ENCODE measurements around the gene GPX4. TPM values are rescaled to one million over a fixed set of nuclear protein-coding genes. Genes with fewer than 3 reads are reported as not detected.

Gene GPX4
- total RNA-seq, 1 donor from 2014 or later: 115 TPM

DNA sequence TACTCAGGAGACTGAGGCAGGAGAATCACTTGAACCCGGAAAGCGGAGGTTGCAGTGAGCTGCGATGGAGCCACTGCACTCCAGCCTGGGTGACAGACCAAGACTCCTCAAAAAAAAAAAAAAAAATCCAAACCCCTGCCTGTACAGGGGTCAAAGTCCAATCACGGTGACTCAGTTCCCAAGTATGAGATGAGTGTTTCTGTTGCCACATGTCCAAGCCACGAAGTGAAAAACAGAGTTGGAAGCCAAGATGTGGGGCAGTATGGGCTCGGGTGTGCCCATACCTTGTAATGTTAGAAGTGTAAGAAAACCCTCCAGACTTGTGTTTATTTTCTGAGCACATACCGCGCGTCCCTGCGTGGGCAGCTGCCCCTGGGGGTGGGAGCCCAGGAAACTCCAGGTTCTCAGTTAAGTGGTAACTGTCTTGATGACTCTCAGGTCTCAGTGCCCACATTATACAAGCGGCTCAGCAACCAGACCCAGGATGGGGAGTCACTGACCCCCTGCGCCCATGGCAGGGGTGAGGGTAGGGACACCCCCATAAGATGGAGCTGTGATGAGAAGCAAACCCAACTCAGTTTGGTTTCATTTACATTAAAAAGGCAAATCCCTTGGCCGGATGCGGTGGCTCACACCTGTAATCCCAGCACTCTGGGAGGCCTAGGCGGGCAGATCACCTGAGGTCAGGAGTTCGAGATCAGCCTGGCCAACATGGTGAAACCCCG is 1.2 kb upstream of the GPX4 start:
- intact Hi-C loops (cut with micrococcal nuclease): loop anchor here (1.0 to 5.0 kb wide), 2 partner anchors 7 to 305 kb away; partner anchors contain the start of genes POLR2E and PTBP1

DNA sequence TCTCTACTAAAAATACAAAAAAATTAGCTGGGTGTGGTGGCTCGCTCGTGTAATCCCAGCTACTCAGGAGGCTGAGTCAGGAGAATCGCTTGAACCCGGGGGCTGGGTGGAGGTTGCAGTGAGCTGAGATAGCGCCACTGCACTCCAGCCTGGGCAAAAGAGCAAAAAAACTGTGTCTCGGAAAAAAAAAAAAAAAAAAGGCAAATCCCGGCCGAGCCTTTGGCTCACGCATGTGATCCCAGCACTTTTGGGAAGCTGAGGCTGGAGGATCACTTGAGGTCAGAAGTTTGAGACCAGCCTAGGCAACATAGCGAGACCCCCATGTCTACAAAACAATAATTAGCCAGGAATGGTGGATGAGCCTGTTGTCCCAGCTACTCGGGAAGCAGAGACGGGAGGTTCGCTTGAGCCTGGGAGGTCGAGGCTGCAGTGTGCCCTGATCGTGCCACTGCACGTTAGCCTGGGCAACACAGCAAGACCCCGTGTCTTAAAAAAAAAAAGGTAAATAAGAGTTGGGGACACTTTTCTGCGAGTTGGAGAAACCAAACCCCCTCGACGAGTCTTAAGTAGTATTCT is 574 bp upstream of the GPX4 start:
- intact Hi-C loops (cut with micrococcal nuclease): loop anchor here (1.0 to 5.0 kb wide), 2 partner anchors 8 to 306 kb away; partner anchors contain the start of genes POLR2E and PTBP1

DNA sequence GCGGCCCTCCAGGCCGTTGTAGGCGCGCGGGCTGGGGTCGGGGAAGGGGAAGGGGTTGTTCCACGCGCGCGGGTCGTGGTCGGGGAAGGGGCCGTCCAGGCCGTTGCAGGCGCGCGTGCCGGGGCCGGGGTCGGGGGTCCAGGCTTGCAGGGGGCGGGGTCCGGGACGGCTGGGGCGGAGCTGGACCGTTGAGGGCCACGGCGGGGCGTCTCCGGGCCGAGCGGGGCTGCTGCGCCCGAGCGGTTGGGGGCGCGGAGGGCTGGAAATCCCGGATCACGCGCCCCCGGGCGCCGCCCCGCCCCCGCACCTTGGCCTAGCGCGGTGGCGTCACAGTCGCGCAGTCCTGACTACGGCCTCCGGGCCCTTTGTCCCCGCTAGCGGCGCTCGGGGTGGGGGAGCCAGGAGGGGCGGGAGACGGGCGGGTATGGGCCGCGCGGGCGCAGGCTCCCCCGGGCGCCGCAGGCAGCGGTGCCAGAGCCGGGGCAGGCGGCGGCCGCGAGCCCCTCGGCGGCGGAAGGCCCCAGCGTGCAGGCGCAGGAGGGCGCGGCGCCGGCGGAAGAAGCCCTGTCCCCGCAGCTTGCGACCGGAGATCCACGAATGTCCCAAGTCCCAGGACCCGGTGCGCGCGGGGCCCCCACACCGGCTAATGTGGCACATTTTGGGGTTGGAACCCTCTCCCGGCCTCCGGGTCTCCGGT is 665 bp downstream of the GPX4 start:
- intact Hi-C loops (cut with micrococcal nuclease): loop anchor here (5.0 kb wide), 1 partner anchor 307 kb away; the partner anchor contains the start of gene PTBP1

DNA sequence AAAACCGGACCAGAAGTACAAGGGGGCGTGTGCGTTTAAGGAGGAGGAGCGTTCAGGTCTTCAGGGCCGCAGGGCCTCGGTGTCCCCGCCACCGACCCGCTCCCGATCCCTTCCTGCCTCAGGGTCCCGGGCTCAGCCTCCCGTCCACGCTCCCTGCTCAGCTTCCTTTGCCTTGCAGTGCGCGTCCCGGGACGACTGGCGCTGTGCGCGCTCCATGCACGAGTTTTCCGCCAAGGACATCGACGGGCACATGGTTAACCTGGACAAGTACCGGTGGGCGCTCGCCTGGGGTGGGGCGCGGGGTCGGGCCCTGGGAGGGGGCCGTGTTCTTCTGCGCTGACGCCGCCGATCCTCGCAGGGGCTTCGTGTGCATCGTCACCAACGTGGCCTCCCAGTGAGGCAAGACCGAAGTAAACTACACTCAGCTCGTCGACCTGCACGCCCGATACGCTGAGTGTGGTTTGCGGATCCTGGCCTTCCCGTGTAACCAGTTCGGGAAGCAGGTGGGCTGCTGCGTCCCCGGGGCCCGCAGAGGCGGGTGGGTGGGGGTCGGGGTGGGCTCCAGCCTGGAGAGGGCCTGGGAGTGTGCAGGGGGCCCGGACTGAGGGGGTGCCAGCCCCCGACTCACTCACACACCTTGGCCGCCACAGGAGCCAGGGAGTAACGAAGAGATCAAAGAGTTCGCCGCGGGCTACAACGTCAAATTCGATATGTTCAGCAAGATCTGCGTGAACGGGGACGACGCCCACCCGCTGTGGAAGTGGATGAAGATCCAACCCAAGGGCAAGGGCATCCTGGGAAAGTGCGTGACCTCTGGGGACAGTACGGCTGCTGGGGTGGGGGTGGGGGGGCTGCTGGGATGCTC is 1.4 kb downstream of the GPX4 start:
- intact Hi-C loops (cut with micrococcal nuclease): no loop called here

DNA sequence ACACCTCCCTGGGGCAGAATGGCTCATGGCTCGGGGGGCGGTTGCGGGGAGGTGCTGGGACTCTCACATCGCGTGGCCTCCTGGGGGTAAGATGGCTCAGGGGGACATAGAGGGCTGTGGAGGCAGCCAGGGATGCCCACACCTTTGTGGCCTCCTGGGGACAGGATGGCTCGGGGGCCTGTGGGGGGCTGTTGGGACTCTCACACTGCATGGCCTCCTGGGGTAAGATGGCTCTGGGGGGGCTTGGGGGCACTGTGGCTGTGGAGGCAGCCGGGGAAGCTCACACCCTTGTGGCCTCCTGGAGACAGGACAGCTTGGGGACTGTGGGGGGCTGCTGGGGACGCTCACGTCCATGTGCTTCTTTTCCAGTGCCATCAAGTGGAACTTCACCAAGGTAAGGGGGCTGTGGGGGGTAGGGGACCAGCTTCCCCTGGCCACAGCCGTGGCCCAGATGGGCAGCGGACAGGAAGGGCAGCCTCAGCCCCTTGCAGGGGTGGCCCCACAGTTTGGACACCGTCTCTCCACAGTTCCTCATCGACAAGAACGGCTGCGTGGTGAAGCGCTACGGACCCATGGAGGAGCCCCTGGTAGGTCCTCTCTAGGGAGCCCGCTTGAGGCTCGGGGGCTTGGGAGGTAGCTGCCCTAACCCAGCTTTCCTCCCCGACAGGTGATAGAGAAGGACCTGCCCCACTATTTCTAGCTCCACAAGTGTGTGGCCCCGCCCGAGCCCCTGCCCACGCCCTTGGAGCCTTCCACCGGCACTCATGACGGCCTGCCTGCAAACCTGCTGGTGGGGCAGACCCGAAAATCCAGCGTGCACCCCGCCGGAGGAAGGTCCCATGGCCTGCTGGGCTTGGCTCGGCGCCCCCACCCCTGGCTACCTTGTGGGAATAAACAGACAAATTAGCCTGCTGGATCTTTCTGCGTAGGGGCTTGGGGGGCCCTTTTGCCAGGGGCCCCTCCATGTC is 2.4 kb downstream of the GPX4 start:
- intact Hi-C loops (cut with micrococcal nuclease): no loop called here

- intact Hi-C loops (cut with micrococcal nuclease): no loop called here
These were observed 3.3 kb downstream of the GPX4 start for GRCh38 chr19:1106841-1107660.

DNA sequence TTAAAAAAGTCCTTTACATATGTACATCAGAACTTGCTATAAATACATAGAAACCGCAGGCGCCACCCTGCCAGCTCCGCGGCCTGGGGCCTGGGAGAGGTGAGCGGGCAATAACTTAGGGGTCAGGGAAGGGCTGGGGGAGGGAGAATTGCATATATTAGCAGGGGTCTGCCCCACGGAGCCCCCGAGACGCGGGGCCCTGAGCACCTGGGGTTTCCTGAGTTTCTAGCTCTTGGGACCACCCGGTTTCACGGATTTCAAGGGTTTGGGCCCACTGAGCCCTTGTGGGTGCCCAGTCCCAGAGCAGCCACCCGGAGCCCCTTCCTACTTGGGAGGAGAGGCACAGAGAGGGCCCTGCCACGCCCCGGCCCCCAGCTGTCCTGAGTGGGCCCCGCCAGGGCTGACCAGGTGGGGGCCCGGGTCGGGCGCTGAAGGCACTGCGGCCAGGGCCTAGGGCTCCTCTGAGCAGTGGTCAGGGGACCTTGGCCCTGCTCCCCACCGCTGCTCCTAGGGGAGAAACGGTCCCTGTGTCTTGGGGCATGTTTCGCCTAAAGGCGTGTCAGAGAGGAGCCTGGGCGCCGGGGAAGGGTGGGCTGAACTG is 4.0 kb downstream of the GPX4 start:
- intact Hi-C loops (cut with micrococcal nuclease): no loop called here

- intact Hi-C loops (cut with micrococcal nuclease): no loop called here
These were observed 4.7 kb downstream of the GPX4 start for GRCh38 chr19:1108291-1109031.

- intact Hi-C loops (cut with micrococcal nuclease): no loop called here
These were observed 5.3 kb downstream of the GPX4 start for GRCh38 chr19:1109032-1109551.

GRCh38 chr19:1109697-1110671 is 6.2 kb downstream of the GPX4 start:
- intact Hi-C loops (cut with micrococcal nuclease): loop anchor here (5.0 kb wide), 1 partner anchor 82 kb away; no protein-coding TSS in a partner anchor

GRCh38 chr19:1110809-1111640 is 7.2 kb downstream of the GPX4 start:
- intact Hi-C loops (cut with micrococcal nuclease): loop anchor here (5.0 kb wide), 1 partner anchor 81 kb away; no protein-coding TSS in a partner anchor

DNA sequence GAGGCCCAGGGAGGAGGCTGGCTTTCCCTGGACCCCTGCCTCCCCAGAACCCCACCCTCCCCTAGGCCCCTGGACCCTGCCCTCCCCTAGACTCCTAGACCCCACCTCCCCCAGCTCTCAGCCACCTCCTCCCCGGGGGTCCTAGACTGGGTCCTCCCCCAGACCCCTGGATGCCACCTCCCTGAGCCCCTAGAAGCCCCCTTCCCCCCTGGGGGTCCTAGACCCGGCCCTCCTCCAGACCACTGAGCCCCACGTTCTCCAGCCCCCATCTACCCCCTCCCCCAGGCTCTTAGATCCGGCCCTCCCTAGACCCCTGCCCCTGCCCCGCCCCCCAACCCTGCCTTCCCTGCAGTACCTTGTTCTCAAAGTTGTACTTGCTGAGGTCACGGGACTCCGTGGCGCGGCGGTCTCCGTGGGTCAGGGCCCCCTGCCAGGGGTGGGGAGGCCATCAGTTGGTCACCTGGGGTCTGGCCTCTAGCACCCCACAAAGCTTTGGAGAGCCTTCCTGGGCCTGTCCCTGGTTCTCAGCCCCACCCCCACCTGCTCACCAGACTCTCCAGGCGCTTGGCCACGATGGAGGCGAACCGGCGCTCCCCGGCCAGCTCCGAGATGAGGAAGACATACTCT is 8.0 kb downstream of the GPX4 start:
- intact Hi-C loops (cut with micrococcal nuclease): loop anchor here (5.0 kb wide), 1 partner anchor 81 kb away; no protein-coding TSS in a partner anchor

- intact Hi-C loops (cut with micrococcal nuclease): loop anchor here (5.0 kb wide), 1 partner anchor 80 kb away; no protein-coding TSS in a partner anchor
These were observed 8.7 kb downstream of the GPX4 start for GRCh38 chr19:1112268-1113029.

All from T-helper 2 cell treated with Interferon-gamma antibody and Interleukin-4, amounts not matched to agents 100 ng/mL and 5 ng/mL, for 36 hours (primary cell).